Left ventricle myocardium superior (tissue), 1 donor: ENCODE results near the gene DCST1. TPM values are rescaled to one million over a fixed set of nuclear protein-coding genes. Genes with fewer than 3 reads are reported as not detected.

Experiments
- ATAC-seq: fragments of 200-7000 bp; cut with Tn5 transposase; one replicate; pipeline ENCODE4 v1.9.1; 2020; ENCODE audit warnings: mild to moderate bottlenecking, moderate library complexity
- DNase-seq: peaks from one replicate; pipeline ENCODE4 v3.0.0-alpha.2; 2020
- intact Hi-C: fragments of 100-400 bp; cut with micrococcal nuclease; formaldehyde crosslinking; loops from one replicate; pipeline ENCODE4 v1.11.0; 2022
- total RNA-seq: library from RNA; stranded (reverse); fragmentation: NEBNext Ultra II Directional; extraction: Animal tissue kit (Norgen Biotek cat#: 25700); gene quantifications from one replicate; pipeline ENCODE4 v1.2.1, GENCODE V29; 2021
- donor health status: DM: no; HTN: yes; CAD: no; lungs with severe emphysema.

The DCST1 gene
- total RNA-seq, 1 donor from 2014 or later, result not detected

- DNase-seq, result no peak
- ATAC-seq, result no peak
Observed at GRCh38 chr1:155079487-155080311, 46.1 kb downstream of the DCST1 start.

GRCh38 chr1:155080312-155081228 lies 46.9 kb downstream of the DCST1 start:
- no peak for DNase-seq
- intact Hi-C loops, result no loop called here
- ATAC-seq, result no peak

More at GRCh38 chr1:155079487-155080311, 46.1 kb downstream of the DCST1 start:
- intact Hi-C loops, result no loop called here

DNA sequence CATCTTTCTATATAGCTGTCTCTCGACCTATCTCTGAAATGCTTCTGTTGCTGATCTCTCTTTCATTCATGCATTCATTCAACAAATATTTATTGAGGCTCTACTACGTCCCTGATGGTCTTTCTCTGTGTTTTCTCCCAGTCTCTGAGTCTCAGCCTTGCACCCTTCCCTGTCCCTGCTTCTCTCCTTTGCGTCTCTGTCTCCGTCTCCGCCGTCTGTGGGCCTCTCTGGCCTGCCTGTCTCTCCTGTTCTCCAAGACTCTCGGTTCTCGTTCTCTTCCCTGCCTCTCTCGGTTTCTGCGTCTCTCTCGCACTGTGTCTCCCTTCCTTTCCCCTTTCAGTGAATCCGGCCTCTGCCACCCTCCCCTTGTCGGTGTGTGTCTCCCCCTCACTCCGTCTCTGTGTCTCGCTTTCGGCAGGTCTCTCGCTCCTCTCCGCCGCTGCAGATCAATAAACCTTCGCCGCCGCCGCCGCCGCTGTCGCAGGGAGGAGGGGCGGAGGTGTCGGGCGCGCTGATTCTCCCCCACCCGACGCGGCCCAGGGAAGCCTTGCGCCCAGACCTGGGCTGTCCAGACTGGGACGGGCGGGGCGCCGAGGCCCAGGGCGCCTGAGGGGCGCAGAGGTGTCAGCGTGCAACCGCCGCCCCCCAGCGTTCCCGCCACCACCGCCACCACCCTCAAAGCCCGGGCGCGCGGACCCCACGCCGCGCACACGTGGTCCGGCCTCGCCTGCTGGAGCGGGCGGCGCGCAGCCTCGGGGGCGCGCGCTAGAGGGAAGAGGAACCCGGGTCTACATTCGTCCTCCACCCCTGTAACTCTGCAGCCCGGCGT lies 48.1 kb downstream of the DCST1 start:
- peak; percentile 30 for DNase-seq
- ATAC-seq, result no peak
- intact Hi-C loops, result no loop called here

GRCh38 chr1:155082301-155083051 lies 48.9 kb downstream of the DCST1 start:
- intact Hi-C loops, result no loop called here
- peak; percentile 16 for DNase-seq

GRCh38 chr1:155083052-155083541 lies 49.5 kb downstream of the DCST1 start:
- intact Hi-C loops, result no loop called here
- peak; percentile 23 for DNase-seq
- ATAC-seq, result no peak

More at GRCh38 chr1:155082301-155083051, 48.9 kb downstream of the DCST1 start:
- no peak for ATAC-seq

DNA sequence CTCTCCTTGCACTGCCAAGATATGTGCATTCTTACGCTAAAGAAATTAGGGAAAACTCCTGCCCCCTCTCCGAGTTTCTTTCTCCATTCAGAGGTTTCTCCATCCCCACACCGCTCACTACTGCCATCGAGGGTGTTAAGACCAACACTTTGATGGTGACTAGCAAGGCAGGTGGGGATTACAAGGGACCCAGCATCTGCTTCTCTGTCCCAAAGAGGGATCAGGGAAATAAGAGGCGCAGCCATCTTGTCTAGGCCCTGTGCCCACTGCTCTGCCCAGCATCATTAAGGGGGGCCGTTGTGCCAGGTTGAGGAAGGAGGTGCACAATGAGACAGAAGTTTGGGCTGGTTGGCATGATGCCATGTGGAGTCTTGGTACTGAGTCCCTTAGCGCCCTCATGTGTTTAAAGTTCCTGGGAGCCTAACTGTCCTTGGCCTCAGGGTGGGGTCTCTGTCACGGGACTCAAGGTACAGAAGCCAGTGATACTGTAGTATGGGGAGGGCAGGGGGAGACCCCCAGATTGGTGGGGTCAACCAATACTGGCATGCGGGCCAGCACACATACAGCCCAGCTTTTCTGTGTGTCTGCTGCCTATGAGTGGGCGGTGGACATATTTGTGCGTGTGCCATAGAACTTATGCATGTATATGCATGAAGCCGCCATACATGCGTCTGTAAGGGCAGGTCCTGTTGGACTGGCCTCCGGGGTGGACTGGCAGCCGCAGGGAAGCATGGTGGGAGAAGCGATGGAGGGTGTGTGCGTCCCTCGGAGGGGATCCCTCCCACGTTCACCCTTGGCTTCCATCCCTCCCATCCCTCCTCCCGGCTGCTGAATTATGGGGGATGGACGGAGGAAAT lies 50.5 kb downstream of the DCST1 start:
- no peak for ATAC-seq
- intact Hi-C loops, result loop anchor here (2.0 kb wide), 1 partner anchor 39 kb away; no protein-coding TSS in a partner anchor
- no peak for DNase-seq

DNA sequence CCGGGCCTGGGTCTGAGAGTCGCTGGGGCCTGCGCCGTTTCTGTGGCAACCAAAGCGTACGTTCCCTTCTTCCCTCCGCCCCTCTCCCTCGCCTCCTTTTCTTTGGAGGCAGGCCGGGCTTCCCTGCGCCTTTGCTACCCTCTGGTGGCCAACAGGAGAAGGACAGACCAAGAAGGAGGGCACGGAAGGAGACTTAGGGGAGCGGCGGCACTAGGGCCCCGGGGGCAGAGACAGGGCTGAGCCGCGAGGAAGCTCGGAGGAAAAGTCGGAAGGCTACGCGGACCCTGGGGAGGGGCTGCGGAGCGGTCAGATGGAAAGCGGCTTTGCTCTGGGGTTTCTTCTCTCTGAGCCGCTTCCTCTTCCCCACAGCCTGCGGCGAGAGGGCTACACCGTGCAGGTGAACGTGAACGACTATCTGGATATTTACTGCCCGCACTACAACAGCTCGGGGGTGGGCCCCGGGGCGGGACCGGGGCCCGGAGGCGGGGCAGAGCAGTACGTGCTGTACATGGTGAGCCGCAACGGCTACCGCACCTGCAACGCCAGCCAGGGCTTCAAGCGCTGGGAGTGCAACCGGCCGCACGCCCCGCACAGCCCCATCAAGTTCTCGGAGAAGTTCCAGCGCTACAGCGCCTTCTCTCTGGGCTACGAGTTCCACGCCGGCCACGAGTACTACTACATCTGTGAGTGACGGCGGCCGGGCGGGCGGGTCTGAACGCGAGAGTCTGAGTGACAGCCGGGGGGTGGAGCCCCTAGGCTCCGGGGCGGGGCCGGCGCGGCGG lies 51.3 kb downstream of the DCST1 start:
- ATAC-seq, result peak; percentile 91
- intact Hi-C loops, result loop anchor here (2.0 kb wide), 1 partner anchor 40 kb away; no protein-coding TSS in a partner anchor
- DNase-seq, result peak; percentile 96

- ATAC-seq (peak; percentile 28), DNase-seq (peak; percentile 69)
- intact Hi-C loops, result loop anchor here (2.0 kb wide), 1 partner anchor 41 kb away; no protein-coding TSS in a partner anchor
Observed at GRCh38 chr1:155085504-155086127, 52.0 kb downstream of the DCST1 start.

- DNase-seq (peak; percentile 79), ATAC-seq (peak; percentile 36)
- intact Hi-C loops, result no loop called here
Observed at GRCh38 chr1:155086128-155086741, 52.6 kb downstream of the DCST1 start.

DNA sequence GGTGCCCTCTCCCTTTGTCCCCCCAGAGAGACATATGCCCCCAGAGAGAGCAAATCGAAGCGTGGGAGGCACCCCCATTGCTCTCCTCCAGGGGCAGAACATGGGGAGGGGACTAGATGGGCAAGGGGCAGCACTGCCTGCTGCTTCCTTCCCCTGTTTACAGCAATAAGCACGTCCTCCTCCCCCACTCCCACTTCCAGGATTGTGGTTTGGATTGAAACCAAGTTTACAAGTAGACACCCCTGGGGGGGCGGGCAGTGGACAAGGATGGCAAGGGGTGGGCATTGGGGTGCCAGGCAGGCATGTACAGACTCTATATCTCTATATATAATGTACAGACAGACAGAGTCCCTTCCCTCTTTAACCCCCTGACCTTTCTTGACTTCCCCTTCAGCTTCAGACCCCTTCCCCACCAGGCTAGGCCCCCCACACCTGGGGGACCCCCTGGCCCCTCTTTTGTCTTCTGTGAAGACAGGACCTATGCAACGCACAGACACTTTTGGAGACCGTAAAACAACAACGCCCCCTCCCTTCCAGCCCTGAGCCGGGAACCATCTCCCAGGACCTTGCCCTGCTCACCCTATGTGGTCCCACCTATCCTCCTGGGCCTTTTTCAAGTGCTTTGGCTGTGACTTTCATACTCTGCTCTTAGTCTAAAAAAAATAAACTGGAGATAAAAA lies 53.4 kb downstream of the DCST1 start:
- intact Hi-C loops, result no loop called here
- no peak for DNase-seq
- no peak for ATAC-seq

DNA sequence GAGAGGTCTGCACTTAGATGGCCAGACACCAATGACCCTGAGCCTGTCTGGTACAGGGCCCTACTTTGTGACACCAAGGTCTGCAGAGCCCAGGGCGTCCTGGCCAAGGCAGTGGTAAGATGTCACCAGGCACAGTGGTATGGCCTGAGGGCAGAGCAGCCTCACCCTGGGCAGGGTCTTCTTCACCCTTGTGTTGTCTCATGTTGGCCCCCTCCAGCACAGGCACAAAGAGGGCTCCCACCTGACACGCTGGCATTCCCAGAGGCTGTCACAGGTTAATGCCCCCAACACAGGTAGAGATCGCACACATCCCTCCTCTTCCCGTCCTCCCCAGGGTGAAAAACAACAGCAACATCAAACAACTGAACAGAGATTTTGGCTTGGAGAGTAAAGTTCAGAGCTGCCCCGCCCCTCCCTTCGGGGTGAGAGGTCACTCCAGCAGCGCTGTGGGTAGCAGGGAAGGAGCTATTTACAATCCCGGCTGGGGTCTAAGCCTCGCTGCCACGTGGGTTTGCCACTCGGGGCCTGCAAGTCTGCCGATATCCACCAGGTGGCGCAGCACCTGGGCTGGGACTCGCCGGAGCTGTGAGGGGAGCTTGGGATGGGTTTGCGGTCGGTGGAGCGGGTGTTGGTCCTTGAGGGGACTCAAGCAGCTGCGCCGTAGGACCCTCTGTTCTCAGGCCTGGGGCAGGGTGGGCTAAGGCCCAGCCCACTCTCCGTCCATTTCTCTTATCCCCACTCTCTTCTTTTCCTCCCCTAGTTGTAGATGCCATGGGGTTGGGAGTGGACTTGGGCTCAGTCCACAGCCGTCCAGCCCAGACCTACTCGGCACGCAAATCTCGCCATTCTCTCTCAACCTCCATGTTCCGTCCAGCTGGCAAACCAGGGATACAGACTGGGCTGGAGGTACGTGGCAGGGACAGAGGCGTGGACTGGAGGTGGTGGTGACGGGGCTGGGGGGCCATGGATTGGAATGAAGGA lies 57.7 kb downstream of the DCST1 start:
- ATAC-seq (peak; percentile 62), DNase-seq (peak; percentile 88)
- intact Hi-C loops, result no loop called here

- intact Hi-C loops, result no loop called here
- DNase-seq (no peak), ATAC-seq (no peak)
Observed at GRCh38 chr1:155092131-155092530, 58.5 kb downstream of the DCST1 start.

- DNase-seq (no peak), ATAC-seq (no peak)
- intact Hi-C loops, result no loop called here
Observed at GRCh38 chr1:155092641-155093040, 59.0 kb downstream of the DCST1 start.
